ENCODE results near the gene LTF.

LTF gene

DNA sequence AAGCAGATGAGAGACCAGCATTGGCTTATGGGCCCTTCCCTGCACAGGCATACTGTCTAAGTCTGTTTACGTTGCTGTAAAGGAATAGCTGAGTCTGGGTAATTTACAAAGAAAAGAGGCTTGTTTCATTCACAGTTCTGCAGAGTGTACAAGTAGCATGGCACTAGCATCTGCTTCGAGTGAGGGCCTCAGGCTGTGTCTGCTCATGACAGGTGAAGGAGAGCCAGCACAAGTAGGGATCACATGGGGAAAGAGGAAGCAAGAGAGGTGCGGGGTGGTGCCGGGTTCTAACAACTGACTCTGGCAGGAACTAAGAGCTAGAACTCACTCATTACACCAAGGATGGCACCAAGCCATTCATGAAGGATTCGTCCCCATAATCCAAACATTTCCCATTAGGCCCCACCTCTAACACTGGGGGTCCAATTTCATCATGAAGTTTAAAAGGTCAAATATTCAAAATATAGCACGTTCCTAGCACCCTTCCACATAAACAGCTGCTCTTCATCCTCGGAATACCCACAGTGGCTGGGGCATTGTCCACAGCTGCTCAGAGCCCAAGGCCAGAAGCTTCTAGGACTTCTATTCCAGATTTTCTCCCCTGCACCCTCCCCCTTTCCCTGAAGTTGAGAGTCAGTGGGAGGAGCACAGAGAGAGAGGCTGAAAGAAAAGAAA, 38.6 kb upstream of the LTF start:
- no peaks in the 10 kb centered on the region for H3K9me3 ChIP-seq (ENCODE audit: control insufficient read depth, insufficient read depth, low read depth, low read length)
- no peaks in the 10 kb centered on the region for H3K4me1 ChIP-seq (ENCODE audit: control insufficient read depth, insufficient read depth, low read length)
- POLR2A ChIA-PET = no interaction called here
- H3K27ac ChIP-seq (ENCODE audit: extremely low read depth, low read depth, low read length) = no peak overlapping the region
- TF ChIP-seq SCRT1 (tag by site-specific recombination; IDR thresholded peaks at IDR 0.05; ENCODE audit: borderline replicate concordance) (no peak), ZNF426 (tag by site-specific recombination; IDR thresholded peaks at IDR 0.05) (no peak), ZNF555 (tag by site-specific recombination; conservative IDR thresholded peaks at IDR 0.05) (no peak), ZNF677 (tag by site-specific recombination; IDR thresholded peaks at IDR 0.05) (no peak), ZNF140 (tag by site-specific recombination; IDR thresholded peaks at IDR 0.05) (no peak), ZNF2 (tag by site-specific recombination; IDR thresholded peaks at IDR 0.05) (no peak), ZNF335 (tag by site-specific recombination; conservative IDR thresholded peaks at IDR 0.05) (no peak)
- TF ChIP-seq, protein P1, sequence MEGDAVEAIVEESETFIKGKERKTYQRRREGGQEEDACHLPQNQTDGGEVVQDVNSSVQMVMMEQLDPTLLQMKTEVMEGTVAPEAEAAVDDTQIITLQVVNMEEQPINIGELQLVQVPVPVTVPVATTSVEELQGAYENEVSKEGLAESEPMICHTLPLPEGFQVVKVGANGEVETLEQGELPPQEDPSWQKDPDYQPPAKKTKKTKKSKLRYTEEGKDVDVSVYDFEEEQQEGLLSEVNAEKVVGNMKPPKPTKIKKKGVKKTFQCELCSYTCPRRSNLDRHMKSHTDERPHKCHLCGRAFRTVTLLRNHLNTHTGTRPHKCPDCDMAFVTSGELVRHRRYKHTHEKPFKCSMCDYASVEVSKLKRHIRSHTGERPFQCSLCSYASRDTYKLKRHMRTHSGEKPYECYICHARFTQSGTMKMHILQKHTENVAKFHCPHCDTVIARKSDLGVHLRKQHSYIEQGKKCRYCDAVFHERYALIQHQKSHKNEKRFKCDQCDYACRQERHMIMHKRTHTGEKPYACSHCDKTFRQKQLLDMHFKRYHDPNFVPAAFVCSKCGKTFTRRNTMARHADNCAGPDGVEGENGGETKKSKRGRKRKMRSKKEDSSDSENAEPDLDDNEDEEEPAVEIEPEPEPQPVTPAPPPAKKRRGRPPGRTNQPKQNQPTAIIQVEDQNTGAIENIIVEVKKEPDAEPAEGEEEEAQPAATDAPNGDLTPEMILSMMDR (tag by site-specific recombination; IDR thresholded peaks at IDR 0.05) = no peak
- TF ChIP-seq, protein P2, sequence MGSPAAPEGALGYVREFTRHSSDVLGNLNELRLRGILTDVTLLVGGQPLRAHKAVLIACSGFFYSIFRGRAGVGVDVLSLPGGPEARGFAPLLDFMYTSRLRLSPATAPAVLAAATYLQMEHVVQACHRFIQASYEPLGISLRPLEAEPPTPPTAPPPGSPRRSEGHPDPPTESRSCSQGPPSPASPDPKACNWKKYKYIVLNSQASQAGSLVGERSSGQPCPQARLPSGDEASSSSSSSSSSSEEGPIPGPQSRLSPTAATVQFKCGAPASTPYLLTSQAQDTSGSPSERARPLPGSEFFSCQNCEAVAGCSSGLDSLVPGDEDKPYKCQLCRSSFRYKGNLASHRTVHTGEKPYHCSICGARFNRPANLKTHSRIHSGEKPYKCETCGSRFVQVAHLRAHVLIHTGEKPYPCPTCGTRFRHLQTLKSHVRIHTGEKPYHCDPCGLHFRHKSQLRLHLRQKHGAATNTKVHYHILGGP (tag by site-specific recombination; IDR thresholded peaks at IDR 0.05) = no peak
- TF ChIP-seq, protein P3, sequence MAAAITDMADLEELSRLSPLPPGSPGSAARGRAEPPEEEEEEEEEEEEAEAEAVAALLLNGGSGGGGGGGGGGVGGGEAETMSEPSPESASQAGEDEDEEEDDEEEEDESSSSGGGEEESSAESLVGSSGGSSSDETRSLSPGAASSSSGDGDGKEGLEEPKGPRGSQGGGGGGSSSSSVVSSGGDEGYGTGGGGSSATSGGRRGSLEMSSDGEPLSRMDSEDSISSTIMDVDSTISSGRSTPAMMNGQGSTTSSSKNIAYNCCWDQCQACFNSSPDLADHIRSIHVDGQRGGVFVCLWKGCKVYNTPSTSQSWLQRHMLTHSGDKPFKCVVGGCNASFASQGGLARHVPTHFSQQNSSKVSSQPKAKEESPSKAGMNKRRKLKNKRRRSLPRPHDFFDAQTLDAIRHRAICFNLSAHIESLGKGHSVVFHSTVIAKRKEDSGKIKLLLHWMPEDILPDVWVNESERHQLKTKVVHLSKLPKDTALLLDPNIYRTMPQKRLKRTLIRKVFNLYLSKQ (tag by site-specific recombination; IDR thresholded peaks at IDR 0.05; ENCODE audit: borderline replicate concordance) = no peak
- CTCF ChIA-PET = interaction anchor here (0.6 to 1.0 kb wide), 3 partner anchors 15 to 43 kb away, joined by 3 to 4 read pairs (median 3); no protein-coding TSS in a partner anchor
- no peaks in the 10 kb centered on the region for H3K36me3 ChIP-seq (ENCODE audit: control insufficient read depth in 2 of 2, insufficient read depth in 1 of 2, low read length in 2 of 2)
- H3K4me3 ChIP-seq (ENCODE audit: low read depth, low read length) = no peak overlapping the region

DNA sequence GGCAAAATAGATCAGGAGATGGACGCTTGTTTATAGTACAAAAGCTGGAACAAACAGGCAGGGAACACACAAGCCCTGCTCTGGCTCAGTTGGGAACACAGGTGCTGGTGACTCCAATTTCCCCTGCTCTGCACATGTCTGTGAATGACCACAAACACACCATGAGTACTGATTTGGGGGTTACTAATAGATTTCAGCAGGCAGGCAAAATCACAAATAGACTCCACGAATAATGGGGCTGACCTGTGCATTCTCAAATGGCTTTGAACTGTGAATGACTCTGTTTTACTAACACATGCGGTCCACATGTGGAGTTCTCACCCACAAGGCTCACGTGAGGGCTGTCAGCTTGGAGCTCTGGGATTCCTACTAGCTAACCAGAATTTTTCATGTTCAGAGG, 37.0 kb upstream of the LTF start:
- no peaks in the 10 kb centered on the region for H3K36me3 ChIP-seq (ENCODE audit: control insufficient read depth in 2 of 2, insufficient read depth in 1 of 2, low read length in 2 of 2)
- TF ChIP-seq ZFP37 (tag by site-specific recombination; IDR thresholded peaks at IDR 0.05) (no peak), ZNF654 (tag by site-specific recombination; IDR thresholded peaks at IDR 0.05; ENCODE audit: low read depth) (no peak), ZNF211 (tag by site-specific recombination; IDR thresholded peaks at IDR 0.05; ENCODE audit: low read depth) (no peak), ZNF416 (tag by site-specific recombination; IDR thresholded peaks at IDR 0.05) (no peak), ZNF184 (tag by site-specific recombination; IDR thresholded peaks at IDR 0.05) (no peak), ZNF2 (tag by site-specific recombination; IDR thresholded peaks at IDR 0.05) (no peak), KLF7 (tag by site-specific recombination; IDR thresholded peaks at IDR 0.05; ENCODE audit: borderline replicate concordance) (no peak), ZNF311 (tag by site-specific recombination; IDR thresholded peaks at IDR 0.05; ENCODE audit: borderline replicate concordance) (no peak), ZNF610 (tag by site-specific recombination; IDR thresholded peaks at IDR 0.05; ENCODE audit: borderline replicate concordance) (no peak), ZNF76 (tag by site-specific recombination; IDR thresholded peaks at IDR 0.05; ENCODE audit: borderline replicate concordance, low read depth) (no peak), ZNF248 (tag by site-specific recombination; IDR thresholded peaks at IDR 0.05) (no peak), ZNF701 (tag by site-specific recombination; IDR thresholded peaks at IDR 0.05) (no peak), MZF1 (tag by site-specific recombination; IDR thresholded peaks at IDR 0.05; ENCODE audit: borderline replicate concordance) (no peak), GFI1B (tag by site-specific recombination; IDR thresholded peaks at IDR 0.05) (no peak)
- TF ChIP-seq, protein P4, sequence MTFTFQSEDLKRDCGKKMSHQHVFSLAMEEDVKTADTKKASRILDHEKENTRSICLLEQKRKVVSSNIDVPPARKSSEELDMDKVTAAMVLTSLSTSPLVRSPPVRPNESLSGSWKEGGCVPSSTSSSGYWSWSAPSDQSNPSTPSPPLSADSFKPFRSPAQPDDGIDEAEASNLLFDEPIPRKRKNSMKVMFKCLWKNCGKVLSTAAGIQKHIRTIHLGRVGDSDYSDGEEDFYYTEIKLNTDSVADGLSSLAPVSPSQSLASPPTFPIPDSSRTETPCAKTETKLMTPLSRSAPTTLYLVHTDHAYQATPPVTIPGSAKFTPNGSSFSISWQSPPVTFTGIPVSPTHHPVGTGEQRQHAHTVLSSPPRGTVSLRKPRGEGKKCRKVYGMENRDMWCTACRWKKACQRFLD (tag by site-specific recombination; IDR thresholded peaks at IDR 0.05) = no peak
- POLR2A ChIA-PET = no interaction called here
- H3K4me1 ChIP-seq (ENCODE audit: control insufficient read depth, insufficient read depth, low read length) = no peaks in the 10 kb centered on the region
- CTCF ChIA-PET = interaction anchor here (1.8 kb wide), 1 partner anchor 13 kb away, joined by 7 read pairs; no protein-coding TSS in a partner anchor
- H3K9me3 ChIP-seq (ENCODE audit: control insufficient read depth, insufficient read depth, low read depth, low read length) = no peaks in the 10 kb centered on the region
- H3K27ac ChIP-seq (ENCODE audit: extremely low read depth, low read depth, low read length) = no peak overlapping the region
- H3K4me3 ChIP-seq (ENCODE audit: low read depth, low read length) = no peak overlapping the region
